CD4-positive, alpha-beta T cell treated with Interleukin-4 for 1 hour (primary cell): ENCODE results near the gene RESP18.

Experiments
- DNase-seq, 2 donors: peaks; one replicate each; pipeline ENCODE4 v3.0.0-alpha.2; 2020 to 2022

The RESP18 gene

DNA sequence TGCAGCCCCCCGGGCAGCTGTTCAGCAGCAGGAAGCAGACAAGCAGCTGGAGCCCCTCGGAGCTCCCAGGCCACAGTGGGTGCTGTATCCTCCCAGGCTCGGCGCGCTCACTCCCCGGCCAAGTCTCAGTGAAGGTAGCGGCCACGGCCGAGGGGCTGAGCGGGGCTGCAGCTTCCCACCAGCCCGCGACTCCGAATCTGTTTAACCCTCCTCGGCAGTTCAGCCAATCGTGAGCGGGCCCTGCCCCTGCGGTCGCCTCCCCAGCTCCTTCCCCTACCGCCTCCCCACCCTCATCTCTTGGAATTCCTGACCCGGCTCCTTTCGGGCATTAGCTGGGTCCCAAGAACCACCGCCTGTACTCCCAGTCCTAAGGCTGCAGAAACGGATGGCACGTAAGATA is at the start of gene RESP18:
Gene RESP18, minus strand, starts transcription at position 203 of the 400 bp plus-strand sequence.
- DNase-seq: no peak

DNA sequence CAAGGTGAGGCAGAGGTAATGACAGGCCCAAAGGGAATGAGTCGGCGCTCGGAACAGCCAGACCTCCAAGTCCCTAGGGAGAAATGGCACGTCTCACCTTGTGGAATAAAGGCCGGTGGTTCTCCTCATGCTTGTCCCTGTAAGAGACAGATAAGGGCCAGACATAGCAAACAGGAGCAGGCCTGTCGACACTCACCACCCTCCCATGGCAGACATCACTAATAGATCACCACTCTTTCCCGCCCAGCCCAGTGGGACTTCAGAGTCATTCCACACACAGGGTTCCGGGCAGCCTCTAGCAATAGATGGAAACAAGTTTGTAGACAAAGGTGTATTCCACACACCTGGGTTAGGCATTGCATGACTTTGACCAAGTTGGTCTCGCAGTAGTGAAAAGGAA is 48.9 kb upstream of the RESP18 start:
- DNase-seq: no peak

DNA sequence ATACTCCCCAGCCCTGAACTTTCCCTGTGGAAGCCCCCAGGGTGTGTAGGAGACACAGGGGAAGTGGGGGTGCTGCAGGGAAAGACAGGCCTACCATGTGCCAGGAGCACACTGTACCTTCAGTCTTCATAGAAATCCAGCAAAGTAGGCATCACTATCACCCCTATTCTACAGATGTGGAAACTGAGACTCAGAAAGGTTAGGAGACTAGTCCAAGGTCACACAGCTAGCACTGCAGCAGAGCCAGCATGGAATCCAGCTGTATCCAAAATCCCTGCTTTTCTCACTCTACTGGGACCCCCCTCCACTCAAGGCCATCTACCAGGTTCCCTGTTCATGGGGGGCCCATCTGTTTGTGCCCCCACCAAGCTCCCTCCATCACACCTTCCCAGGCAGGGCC is 48.4 kb upstream of the RESP18 start:
- DNase-seq: no peak

DNA sequence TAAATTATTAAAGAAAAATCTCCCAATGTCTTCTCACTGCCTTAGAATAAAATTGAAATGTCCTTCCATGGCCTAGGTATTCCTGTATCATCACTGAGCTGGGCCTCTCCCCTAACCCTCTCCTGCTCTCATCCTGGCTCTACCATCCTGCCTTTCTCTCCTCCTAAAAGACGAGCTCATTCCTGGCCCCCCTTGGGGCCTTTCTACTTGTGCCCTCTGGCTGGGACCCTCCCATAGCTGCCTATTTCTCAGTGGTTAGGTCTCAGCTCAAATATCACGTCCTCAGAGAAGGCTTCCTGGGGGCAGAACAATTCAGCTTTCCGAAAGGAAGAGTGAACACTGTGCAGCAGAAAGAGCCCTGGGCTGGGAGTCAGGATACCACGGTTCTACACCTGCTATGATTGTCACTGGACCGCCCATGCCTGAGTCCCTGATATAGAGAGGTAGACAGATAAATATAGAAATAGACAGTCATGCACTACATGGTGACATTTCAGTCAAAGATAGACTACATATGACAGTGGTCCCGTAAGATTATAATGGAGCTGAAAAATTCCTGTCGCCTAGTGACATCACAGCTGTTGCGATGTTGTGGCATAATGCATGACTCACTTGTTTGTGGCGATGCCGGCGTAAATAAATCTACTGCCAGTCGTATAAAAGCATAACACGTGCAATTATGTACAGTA is 45.8 kb upstream of the RESP18 start:
- DNase-seq: no peak

DNA sequence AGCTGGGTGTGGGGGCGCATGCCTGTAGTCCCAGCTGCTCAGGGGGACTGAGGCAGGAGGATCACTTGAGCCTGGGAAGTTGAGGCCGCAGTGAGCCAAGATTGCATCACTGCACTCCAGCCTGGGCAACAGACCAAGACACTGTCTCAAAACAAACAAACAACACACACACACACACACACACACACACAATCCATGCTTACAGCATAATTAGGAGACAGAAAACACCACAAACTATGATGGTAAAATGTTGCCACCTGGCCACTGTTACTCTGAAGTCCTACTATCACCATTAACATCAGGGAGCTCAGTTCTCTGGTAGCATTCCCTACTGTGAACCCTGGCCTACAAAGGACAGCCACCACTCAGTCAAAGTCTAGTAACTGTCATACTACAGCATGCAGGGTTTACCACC is 36.9 kb upstream of the RESP18 start:
- no peak for DNase-seq

GRCh38 chr2:219368690-219369191 is 36.2 kb upstream of the RESP18 start:
- DNase-seq: no peak

DNA sequence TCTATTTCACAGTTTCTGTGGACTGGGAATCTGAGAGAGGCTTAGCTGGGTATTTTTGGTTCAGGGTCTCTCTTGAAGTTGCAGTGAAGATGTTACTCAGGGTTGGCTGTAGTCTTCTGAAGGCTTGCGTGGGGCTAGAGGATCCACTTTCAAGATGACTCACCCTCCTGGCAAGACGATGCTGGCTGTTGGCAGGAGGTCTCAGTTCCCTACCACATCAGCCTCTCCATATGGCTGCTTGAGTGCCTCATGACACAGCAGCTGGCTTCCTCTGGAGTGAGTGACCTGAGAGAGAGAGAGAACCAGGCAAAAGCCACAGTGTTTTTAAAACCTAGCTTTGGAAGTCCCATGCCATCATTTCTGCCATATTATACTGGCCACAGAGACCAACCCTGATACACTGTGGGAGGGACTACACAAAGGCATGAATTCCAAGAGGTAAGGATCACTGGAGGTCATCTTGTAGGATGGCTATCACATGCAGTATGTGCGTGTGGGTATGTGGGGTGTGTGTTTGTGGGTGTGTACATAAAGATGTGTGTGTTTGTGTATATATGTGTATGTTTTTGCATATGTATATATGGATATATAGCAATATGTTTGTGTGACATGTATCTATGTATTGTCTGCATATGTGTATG is 30.1 kb upstream of the RESP18 start:
- peak; percentile 7 to 33 for DNase-seq

- DNase-seq: no peak
These were observed 29.5 kb upstream of the RESP18 start for GRCh38 chr2:219362072-219362471.

DNA sequence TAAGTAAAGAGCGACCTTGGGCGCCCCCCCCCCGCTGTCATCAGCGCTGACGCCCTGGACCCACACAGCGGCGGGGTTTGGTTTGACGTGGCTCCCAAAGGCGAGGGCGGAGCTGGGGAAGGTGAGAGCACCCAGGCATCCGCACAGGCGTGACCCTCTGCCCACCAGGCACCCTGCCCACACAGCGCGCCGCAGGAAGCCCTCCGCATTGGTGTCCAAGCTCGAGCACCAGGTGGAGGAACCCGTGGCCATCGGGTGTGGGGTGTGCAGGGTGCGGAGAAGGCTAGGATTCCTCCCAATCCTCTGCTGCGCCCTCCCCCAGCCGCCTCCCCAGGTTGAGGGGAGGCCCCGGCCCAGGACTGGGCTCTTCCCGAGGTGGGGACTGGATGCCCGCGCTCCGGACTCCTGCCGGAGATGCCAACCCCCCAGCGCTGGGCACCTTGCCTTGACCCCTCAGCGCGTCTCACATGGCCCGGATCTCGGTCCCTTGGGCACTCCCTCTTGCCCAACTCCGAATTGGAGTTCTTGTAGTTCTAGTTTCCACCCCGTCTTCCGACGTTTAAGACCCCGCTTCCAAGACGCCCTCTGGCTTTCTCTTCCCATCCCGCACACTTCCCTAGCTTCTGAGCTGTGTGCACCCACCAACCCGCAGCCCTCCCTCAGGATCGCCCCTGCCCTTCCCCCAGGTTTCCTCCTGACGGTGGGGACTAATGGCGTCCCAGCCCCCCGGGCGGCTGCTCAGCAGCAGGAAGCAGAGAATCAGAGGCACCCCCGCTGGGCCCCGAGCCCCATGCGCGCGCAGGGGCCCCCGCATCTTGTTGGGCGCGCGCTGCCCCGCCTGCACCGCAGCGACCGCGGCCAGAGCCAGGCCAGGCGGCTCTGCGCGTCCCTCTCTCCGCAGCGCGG is 25.9 kb upstream of the RESP18 start:
- no peak for DNase-seq

- DNase-seq: peak; percentile 3 to 20
These were observed 24.3 kb upstream of the RESP18 start for GRCh38 chr2:219356834-219357233.

DNA sequence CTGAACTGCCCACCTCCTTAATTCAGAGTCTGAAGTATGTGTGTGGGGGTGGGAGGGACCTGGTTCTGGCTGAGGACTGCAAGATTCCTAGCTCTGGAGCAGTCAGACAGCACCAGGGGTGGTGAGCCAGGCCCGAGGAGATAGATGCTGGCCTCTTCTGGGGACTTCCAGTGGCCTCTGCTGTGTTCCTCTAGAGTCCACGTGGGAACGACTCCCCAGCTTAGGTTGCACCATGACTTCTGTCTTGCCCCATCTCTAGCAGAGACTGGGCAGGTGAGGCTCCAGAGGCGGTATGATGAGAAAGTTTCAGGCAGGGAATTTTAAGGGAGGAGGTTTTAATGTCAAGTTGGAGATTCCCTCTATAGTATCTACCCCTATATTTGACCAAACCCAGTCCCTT is 22.0 kb upstream of the RESP18 start:
- no peak for DNase-seq

- DNase-seq: no peak
These were observed 20.6 kb upstream of the RESP18 start for GRCh38 chr2:219353129-219353528.

- peak; percentile 58 to 62 for DNase-seq
These were observed 20.0 kb upstream of the RESP18 start for GRCh38 chr2:219352448-219353023.

GRCh38 chr2:219350710-219351221 is 18.2 kb upstream of the RESP18 start:
- no peak for DNase-seq

- DNase-seq: no peak
These were observed 17.7 kb upstream of the RESP18 start for GRCh38 chr2:219350215-219350614.

GRCh38 chr2:219344751-219345430 is 12.3 kb upstream of the RESP18 start:
- DNase-seq: no peak

GRCh38 chr2:219335373-219335786 is 2.8 kb upstream of the RESP18 start:
- no peak for DNase-seq

DNA sequence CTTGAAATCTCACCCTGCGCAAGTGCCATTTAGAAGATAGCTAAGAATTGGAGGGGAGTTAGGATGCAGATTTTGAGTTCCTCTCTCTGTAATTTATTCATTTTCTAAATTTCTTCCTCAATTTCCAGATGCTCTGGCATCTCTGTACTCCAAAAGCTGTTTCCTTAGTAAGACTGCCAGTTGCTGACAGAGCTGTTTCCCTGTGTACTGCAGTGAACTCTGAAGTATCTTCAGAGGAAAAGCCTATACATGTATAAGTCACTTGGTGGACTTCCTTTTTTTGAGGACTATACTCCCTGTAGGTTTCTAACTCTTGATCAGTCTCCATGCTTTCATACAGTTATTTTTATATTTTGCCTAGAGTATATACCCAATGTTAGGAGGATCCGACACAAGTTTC is 1.5 kb upstream of the RESP18 start:
- no peak for DNase-seq

GRCh38 chr2:219331560-219332213 is 857 bp downstream of the RESP18 start:
- no peak for DNase-seq

- DNase-seq: no peak
These were observed 4.8 kb downstream of the RESP18 start for GRCh38 chr2:219327719-219328118.

DNA sequence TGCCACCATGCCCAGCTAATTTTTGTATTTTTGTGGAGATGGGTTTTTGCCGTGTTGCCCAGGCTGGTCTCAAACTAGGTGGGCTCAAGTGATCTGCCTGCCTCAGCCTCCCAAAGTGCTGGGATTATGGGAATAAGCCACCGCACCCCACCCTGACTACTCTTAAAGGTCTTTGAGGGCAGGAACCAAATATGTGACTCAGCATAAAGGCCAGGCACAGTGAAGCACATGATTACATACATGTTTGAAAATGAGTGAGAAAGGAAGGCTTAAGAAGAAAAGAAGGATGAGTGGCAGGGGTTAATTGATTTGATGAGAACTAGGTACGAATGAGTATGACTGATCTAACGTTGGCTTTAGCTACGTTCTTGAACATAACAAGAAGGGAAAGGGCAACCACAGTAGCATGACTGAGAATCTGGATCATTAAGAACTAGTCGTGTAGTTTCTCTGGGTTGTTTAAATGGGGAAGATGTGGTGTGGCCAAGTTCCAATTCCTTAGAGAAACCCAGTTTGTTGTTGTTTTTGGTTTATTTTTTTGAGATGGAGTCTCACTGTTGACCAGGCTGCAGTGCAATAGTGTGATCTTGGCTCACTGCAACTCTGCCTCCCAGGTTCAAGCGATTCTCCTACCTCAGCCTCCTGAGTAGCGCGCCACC is 6.8 kb downstream of the RESP18 start:
- no peak for DNase-seq
